HG02642 (cell line): ENCODE measurements around the gene FRAS1.

Experiments used
- ATAC-seq: cut with Tn5 transposase; IDR thresholded peaks from one replicate; pipeline ENCODE4 v1.9.1; 2021; ENCODE audit warnings: mild to moderate bottlenecking; ENCODE audit not compliant: unreplicated experiment, poor library complexity

Gene FRAS1

GRCh38 chr4:78345237-78345636, 288.1 kb downstream of the FRAS1 start:
- ATAC-seq = no peak

- ATAC-seq = no peak
Measured at GRCh38 chr4:78346222-78346621, 289.1 kb downstream of the FRAS1 start.

DNA sequence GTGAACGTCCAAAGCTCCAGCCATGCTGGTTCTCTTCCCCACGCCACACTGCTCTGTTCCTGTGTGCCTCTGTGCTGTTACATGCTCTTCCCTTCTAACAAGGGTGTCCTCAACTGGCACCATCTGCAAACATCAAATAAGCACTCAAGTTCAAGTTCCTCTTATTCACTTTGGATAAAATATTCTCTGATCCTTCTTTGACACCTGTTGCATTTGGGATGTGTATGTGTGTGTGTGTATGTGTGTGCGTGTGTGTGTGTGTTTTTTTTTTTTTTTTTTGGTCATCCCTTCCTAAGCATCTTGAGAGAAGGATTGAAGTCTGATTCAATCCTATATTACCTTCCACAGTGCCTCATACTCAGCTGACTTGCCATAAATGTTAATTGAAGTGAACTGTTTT, 290.4 kb downstream of the FRAS1 start:
- no peak for ATAC-seq

DNA sequence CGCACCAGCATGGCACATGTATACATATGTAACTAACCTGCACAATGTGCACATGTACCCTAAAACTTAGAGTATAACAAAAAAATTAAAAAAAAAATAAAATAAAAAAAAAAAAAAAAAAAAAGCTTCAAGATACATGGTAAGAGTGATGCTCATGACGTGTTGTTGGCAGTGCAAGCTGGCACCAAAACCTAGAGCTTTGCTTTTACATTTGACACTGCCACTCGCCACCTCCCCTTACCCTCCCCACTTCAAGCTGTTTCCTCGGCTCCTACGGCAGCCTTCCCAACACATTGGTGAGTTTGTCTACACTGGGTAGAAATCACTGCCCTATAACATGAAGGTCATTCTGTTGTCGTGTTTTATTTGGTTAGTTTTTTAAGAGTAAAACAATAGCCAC, 296.8 kb downstream of the FRAS1 start:
- no peak for ATAC-seq

DNA sequence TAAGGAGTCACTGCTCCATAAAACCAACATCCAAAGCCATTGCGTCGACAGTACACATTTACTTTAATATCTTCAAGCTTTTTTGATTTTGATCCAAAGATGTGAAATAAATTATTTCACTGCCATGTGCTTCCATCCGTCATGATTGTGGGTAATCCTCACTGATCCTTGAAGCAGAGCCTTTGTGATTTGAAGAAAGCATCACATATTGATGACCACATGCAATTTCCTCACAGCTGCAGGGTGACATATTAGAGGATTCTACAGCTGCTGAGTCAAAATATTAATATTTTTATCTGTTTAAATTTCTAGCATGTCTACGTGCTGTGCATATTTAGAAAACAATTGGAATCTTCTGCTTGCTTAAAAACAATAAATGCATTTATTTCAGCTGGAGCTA, 297.7 kb downstream of the FRAS1 start:
- ATAC-seq = no peak

DNA sequence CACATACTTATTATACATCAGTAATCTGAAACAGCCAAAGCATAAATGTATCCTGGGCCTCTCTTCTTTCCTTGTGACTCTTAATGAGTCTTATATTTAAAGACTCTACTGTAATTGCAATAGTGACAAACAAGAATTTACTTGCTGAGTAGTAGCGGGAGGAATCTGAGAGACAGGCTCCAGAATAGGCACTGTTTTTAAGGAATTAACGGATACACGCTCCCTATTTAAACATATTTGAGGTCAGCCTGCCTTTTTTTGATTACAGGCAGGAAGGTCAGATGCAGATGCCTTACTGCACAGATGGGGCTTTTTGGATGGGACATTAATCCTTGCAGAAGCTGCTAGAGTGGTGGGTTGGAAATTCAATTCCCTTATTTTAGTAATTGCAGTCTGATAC, 298.2 kb downstream of the FRAS1 start:
- no peak for ATAC-seq

DNA sequence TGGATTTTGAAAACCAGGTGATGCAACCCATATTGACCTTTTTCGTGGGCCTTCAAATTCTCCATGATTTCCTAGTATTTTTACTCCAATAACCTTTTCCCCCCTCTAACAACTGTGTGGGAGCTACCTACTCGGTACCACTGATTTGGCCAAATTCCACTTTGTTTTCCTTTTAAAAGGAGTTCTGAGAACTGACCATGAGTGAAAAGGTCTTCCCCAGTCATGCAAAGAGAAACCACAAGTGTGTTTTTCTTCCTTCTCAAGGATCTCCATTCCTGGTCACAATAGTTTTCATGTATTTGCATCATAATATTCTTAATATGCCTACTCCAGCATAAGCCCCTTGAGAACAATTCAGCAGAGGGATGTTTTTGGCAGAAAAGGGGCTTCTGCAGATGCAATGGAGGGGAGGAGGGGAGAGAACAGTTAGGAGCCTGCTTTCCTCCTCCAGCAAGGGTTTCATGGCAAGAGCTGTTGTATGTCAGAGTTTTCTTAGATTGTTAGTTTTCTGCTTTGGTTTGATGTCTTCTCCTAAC, 299.2 kb downstream of the FRAS1 start:
- ATAC-seq = no peak

- no peak for ATAC-seq
Measured at GRCh38 chr4:78357122-78357521, 300.0 kb downstream of the FRAS1 start.

- no peak for ATAC-seq
Measured at GRCh38 chr4:78360466-78360865, 303.3 kb downstream of the FRAS1 start.

- no peak for ATAC-seq
Measured at GRCh38 chr4:78361621-78362120, 304.5 kb downstream of the FRAS1 start.

DNA sequence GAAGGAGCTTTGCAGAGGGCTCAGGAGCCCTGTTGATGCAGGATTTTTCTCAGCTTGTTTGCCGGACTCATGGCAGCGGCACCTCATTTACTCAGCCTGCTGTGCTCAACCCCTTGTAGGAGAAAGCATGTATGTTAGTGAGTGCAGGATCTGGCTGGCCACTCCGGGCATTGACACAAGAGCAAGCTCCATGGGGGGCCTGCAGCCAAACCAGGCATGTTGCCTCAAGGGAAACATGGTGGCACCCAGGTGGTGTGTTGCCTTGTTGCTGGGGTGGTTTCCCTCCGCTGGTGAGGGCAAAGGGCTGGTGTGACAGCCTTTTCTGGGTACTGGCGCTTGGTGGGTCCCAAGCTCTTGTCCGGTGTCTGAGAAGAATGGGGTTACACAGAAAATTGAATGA, 305.2 kb downstream of the FRAS1 start:
- no peak for ATAC-seq

DNA sequence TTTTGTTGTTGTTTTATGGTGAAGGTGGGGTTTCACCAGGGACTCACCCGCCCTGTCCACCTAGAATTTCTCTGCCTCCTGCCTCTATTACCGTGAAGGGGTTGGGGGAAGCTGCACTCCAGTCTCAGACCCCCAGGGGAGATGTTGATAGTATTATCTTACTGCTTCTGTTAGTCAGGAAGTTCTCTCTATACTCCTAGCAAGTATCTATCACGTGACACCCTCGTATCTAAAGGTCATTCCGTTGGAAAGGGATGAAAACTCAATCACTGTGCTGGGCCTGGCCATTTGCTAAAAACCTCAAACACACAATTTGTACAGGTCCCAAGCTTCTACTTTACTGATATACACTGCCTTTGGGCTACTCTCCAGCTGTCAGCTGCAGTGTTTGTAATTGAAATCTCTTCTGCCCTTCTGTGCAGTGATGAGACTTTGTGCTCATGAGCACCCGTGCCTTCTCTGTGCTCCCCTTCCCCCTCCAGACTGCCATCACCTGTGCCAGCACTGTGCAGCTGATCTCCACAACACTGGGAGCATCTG, 306.0 kb downstream of the FRAS1 start:
- no peak for ATAC-seq

DNA sequence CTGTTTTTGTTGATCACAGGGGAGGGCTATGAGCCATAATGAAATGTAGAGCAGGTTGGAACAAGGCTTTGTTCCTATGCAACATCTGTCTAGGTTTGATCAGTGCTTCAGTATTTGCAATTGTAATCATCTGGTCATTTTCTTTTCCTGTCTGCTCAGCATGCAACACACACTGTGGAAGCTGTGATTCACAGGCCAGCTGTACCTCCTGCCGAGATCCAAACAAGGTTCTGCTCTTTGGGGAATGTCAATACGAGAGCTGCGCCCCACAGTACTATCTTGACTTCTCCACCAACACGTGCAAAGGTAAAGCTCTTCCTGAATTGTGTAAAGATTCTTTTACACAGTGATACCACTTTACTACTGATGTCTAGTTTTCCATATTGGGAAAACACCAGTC, 312.6 kb downstream of the FRAS1 start:
- no peak for ATAC-seq

GRCh38 chr4:78370631-78371372, 313.7 kb downstream of the FRAS1 start:
- no peak for ATAC-seq

DNA sequence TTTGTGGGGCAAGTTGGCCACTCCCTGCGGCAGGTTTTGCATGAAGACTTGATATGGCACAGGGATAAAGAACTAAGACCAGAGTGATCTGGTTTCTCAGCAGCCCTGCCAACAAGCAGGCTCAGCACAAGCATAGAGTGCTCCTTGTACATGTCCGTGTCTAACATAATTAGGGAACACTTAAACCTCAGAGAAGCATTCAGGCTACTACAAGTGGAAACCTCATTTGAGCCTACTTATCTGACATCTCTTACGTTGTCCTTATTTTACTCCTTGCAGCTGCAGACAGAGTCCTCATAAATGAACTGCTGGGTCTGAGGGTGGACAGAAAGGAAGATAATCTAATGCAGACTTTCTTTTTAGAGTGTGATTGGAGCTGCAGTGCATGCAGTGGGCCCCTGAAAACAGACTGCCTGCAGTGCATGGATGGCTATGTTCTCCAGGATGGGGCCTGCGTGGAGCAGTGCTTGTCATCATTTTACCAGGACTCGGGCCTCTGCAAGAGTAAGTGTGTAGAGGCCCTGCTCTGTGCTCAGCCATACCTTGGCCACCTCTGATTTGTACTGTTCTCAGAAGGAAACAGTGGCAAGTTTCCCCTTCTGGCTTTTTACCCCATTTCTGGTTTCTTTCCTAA, 315.3 kb downstream of the FRAS1 start:
- ATAC-seq = no peak

GRCh38 chr4:78377555-78377954, 320.4 kb downstream of the FRAS1 start:
- no peak for ATAC-seq

DNA sequence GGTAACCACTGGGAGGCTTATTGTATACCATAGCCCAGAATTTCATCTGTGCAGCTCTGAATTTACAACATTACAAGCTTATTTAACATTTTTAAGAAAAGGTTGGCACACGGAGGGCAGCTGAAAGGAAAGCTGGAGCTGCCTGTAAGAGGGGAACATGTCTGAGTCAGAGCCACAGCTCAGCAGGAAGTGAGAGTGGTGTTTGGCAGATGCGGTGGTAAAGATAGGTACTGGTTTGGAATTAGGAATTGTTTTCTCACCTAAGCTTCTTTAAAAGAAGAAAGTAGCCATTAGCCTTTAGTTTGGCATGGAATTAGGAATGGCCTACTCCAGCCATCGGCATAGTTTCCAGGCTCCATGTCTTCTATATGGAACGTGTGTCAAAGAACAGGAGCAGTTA, 321.9 kb downstream of the FRAS1 start:
- ATAC-seq = no peak

DNA sequence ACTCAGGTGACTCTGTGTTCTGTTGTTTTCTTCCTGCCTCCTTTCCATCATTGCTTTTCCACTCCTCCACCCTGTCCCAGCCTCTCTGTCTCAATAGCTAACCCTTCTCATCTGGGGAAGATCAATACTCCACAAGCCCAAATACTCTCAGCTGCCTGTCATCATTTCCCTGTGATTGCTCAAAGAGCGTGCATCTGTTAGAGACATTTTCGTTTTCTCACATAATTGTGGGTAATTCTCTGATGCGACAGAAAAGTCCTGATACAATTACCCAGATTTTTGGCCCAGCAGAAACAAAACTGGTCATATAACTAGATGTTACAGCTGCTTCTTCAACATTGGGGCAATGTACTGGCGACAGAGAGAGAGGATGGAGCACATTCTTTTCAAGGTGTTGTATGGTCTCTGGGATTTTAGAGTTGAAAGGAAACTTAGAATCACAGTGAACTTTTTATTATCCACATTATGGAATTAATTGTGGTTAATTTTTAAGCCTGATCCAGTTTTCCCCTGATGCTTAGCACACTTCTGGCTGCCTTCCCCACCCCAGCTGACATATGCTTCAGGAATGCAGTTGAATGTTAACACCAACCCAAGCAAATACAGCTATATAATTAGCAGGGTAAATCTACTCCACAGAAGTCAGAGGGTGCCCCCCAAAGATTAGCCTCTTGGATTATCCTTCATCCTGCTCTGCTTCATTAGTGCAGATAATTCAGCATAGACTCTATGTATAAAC, 323.0 kb downstream of the FRAS1 start:
- ATAC-seq = no peak

GRCh38 chr4:78386679-78387078, 329.6 kb downstream of the FRAS1 start:
- ATAC-seq = no peak

DNA sequence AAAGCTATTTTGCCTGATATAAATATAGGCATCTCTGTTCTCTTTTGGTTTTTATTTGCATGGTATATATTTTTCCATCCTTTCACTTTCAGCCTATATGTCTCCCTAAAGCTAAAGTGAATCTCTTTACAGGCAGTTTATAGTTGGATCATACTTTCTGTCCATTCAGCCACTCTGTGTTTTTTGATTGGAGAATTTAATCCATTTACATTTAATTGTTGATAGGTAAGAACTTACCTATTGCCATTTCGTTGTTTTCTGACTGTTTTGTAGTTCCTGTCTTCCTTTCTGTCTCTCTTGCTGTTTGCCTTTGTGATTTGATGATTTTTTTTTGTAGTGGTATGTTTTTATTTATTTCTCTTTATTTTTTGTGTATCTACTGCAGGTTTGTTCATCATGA, 338.5 kb downstream of the FRAS1 start:
- ATAC-seq = no peak
